HepG2 (cell line): ENCODE data around the gene FKBP10. TPM values are rescaled to one million over a fixed set of nuclear protein-coding genes. Genes with fewer than 3 reads are reported as not detected.

Experiments
- DPF2 ChIP-seq: sonication (generic); formaldehyde crosslinking; IDR thresholded peaks from 2 replicates; pipeline ENCODE4 v1.4.0; 2020; ENCODE audit warnings: mild to moderate bottlenecking, low read depth, missing genetic modification reagents, borderline replicate concordance
- GABPA ChIP-seq, 2 experiments: IDR thresholded peaks; 2 replicates each; pipeline ENCODE4 v1.6.1; 2011 to 2016; ENCODE audit warnings: low read depth in 2 of 2, low read length in 1 of 2, missing biosample characterization in 1 of 2, missing genetic modification characterization in 1 of 2
- JARID2 ChIP-seq: sonication (generic); formaldehyde crosslinking; IDR thresholded peaks from 2 replicates; pipeline ENCODE4 v1.8.1; 2023; ENCODE audit warnings: missing genetic modification reagents, inconsistent platforms; ENCODE audit not compliant: insufficient replicate concordance
- JDP2 ChIP-seq: sonication (generic); formaldehyde crosslinking; IDR thresholded peaks from 2 replicates; pipeline ENCODE4 v1.8.1; 2022; ENCODE audit warnings: missing genetic modification reagents, borderline replicate concordance
- LBX2 ChIP-seq: sonication (generic); formaldehyde crosslinking; IDR thresholded peaks from 2 replicates; pipeline ENCODE4 v1.5.0; 2020; ENCODE audit warnings: missing genetic modification reagents, mild to moderate bottlenecking, borderline replicate concordance
- MIER2 ChIP-seq: IDR thresholded peaks from 2 replicates; pipeline ENCODE4 v1.6.1; 2016; ENCODE audit warnings: missing biosample characterization, missing genetic modification reagents
- NFKB2 ChIP-seq: sonication (generic); formaldehyde crosslinking; IDR thresholded peaks from 2 replicates; pipeline ENCODE4 v1.4.0; 2020; ENCODE audit warnings: missing genetic modification reagents, borderline replicate concordance
- PAWR ChIP-seq: sonication (generic); formaldehyde crosslinking; IDR thresholded peaks from 2 replicates; pipeline ENCODE4 v1.4.0; 2020; ENCODE audit warnings: missing genetic modification reagents, mild to moderate bottlenecking, borderline replicate concordance
- PCBP2 ChIP-seq: fragments of 200-400 bp; formaldehyde crosslinking; optimal IDR thresholded peaks from 2 replicates; pipeline ENCODE3; 2018; ENCODE audit warnings: low read length, low read depth; ENCODE audit not compliant: poor library complexity, severe bottlenecking
- REPIN1 ChIP-seq: sonication (generic); formaldehyde crosslinking; IDR thresholded peaks from 2 replicates; pipeline ENCODE4 v1.8.0; 2022; ENCODE audit warnings: missing genetic modification reagents, low read depth, mild to moderate bottlenecking, borderline replicate concordance
- RERE ChIP-seq: IDR thresholded peaks from 2 replicates; pipeline ENCODE4 v1.6.1; 2016; ENCODE audit warnings: low read depth, missing genetic modification reagents, missing compliant biosample characterization
- SAP130 ChIP-seq: IDR thresholded peaks from 2 replicates; pipeline ENCODE4 v1.6.1; 2016; ENCODE audit warnings: low read depth
- SMARCE1 ChIP-seq: fragments of 450-650 bp; IDR thresholded peaks from 2 replicates; pipeline ENCODE4 v1.6.1; 2017; ENCODE audit warnings: borderline replicate concordance
- SNAPC2 ChIP-seq: sonication (generic); formaldehyde crosslinking; IDR thresholded peaks from 2 replicates; pipeline ENCODE4 v1.8.1; 2022; ENCODE audit warnings: mild to moderate bottlenecking, missing genetic modification reagents
- ZFP36L2 ChIP-seq: sonication (generic); formaldehyde crosslinking; IDR thresholded peaks from 2 replicates; pipeline ENCODE4 v1.4.0; 2020; ENCODE audit warnings: missing genetic modification reagents
- ZNF207 ChIP-seq: fragments of 450-650 bp; IDR thresholded peaks from 2 replicates; pipeline ENCODE4 v1.6.1; 2016; ENCODE audit warnings: antibody characterized with exemption, borderline replicate concordance
- ZNF263 ChIP-seq: sonication (generic); formaldehyde crosslinking; IDR thresholded peaks from 2 replicates; pipeline ENCODE4 v1.4.0; 2020; ENCODE audit warnings: missing genetic modification reagents
- ZNF331 ChIP-seq: sonication (generic); formaldehyde crosslinking; IDR thresholded peaks from 2 replicates; pipeline ENCODE4 v1.4.0; 2020; ENCODE audit warnings: missing genetic modification reagents
- ZNF354B ChIP-seq: sonication (generic); formaldehyde crosslinking; IDR thresholded peaks from 2 replicates; pipeline ENCODE4 v1.8.0; 2022; ENCODE audit warnings: mild to moderate bottlenecking, missing genetic modification reagents
- ZNF367 ChIP-seq: sonication (generic); formaldehyde crosslinking; IDR thresholded peaks from 2 replicates; pipeline ENCODE4 v1.4.0; 2020; ENCODE audit warnings: missing genetic modification reagents, borderline replicate concordance
- ZNF563 ChIP-seq: sonication (generic); formaldehyde crosslinking; IDR thresholded peaks from 2 replicates; pipeline ENCODE4 v1.8.0; 2022; ENCODE audit warnings: mild to moderate bottlenecking, moderate library complexity, missing genetic modification reagents
- ZNF747 ChIP-seq: sonication (generic); formaldehyde crosslinking; IDR thresholded peaks from 2 replicates; pipeline ENCODE4 v1.8.1; 2023; ENCODE audit warnings: missing genetic modification reagents, mild to moderate bottlenecking, borderline replicate concordance
- ZSCAN12 ChIP-seq: sonication (generic); formaldehyde crosslinking; IDR thresholded peaks from 2 replicates; pipeline ENCODE4 v1.9.0; 2021; ENCODE audit warnings: mild to moderate bottlenecking, missing genetic modification reagents
- polyA plus RNA-seq, 8 experiments: library from polyadenylated mRNA; depleted of rRNA in 3 of 8; stranded (reverse) in 7 of 8; unstranded in 1 of 8; fragments of >200 nt; fragmentation: Illumina TruSeq in 4 of 8; extraction: Trizol in 4 of 8; gene quantifications; 2 replicates each; pipeline versions ENCODE4 v1.2.1 to v1.2.3, GENCODE V29; 2011 to 2016; ENCODE audit warnings: low read depth in 4 of 8, missing spikeins in 1 of 8, mixed read lengths in 1 of 8; ENCODE audit not compliant: insufficient read depth in 1 of 8
- total RNA-seq, 5 experiments: library from RNA; depleted of rRNA; stranded (reverse); fragments of >200 nt; fragmentation: Illumina TruSeq; extraction: Trizol; gene quantifications; 2 replicates each; pipeline ENCODE4 v1.2.3, GENCODE V29; 2016; ENCODE audit warnings: low read depth in 1 of 5

Gene FKBP10
- total and polyA plus RNA-seq, 2 of the 13 experiments (the other 11 are each of a cell fraction or from before 2014, with no cell fraction given), result 149 to 573 TPM

- TF ChIP-seq LBX2 (peak; percentile 78; the same call in 1 of the 2 replicates), JARID2 (CRISPR knock-in tag) (no peak), ZFP36L2 (CRISPR knock-in tag) (no peak), RERE (CRISPR knock-in tag) (no peak), ZNF747 (peak; percentile 8; the same call in 1 of the 2 replicates), SMARCE1 (no peak), MIER2 (CRISPR knock-in tag) (no peak), JDP2 (CRISPR knock-in tag) (no peak), ZNF563 (CRISPR knock-in tag) (peak; percentile 65; the same call in 1 of the 2 replicates), ZNF207 (no peak), ZNF354B (CRISPR knock-in tag) (0 out of 2 replicates have a peak, but pooled peaks have one; percentile 50), NFKB2 (CRISPR knock-in tag) (0 out of 2 replicates have a peak, but pooled peaks have one; percentile 16), DPF2 (CRISPR knock-in tag) (no peak), SNAPC2 (CRISPR knock-in tag) (peak; percentile 41; the same call in 1 of the 2 replicates), ZNF331 (CRISPR knock-in tag) (0 out of 2 replicates have a peak, but pooled peaks have one; percentile 36), GABPA (IDR thresholded peaks at IDR 0.05; ENCODE audit: low read depth, low read length) (peak; percentile 19), GABPA (CRISPR knock-in tag; IDR thresholded peaks at IDR 0.05; ENCODE audit: low read depth) (peak; percentile 72), PCBP2 (no peak), ZSCAN12 (no peak), PAWR (CRISPR knock-in tag) (no peak), ZNF263 (CRISPR knock-in tag) (peak; percentile 94), REPIN1 (CRISPR knock-in tag) (peak; percentile 69; the same call in 1 of the 2 replicates), ZNF367 (CRISPR knock-in tag) (no peak), SAP130 (CRISPR knock-in tag) (peak; percentile 73; the same call in 1 of the 2 replicates)
Measured at GRCh38 chr17:41800601-41801373, 12.0 kb upstream of the FKBP10 start (continued).
